NCI-H2171 (cell line): ENCODE results near the gene SLC19A1.

Experiments
- DNase-seq: peaks from one replicate; lab custom pipeline; 2025; lab: John Stamatoyannopoulos, UW

Gene SLC19A1

GRCh38 chr21:45454060-45454925, 87.9 kb downstream of the SLC19A1 start:
- no peak for DNase-seq

- DNase-seq, result no peak
These were observed 88.8 kb downstream of the SLC19A1 start for GRCh38 chr21:45453308-45453950.

GRCh38 chr21:45452696-45453307, 89.4 kb downstream of the SLC19A1 start:
- no peak for DNase-seq

- no peak for DNase-seq
These were observed 90.5 kb downstream of the SLC19A1 start for GRCh38 chr21:45451771-45452182.

- DNase-seq, result no peak
These were observed 91.0 kb downstream of the SLC19A1 start for GRCh38 chr21:45451091-45451740.

- DNase-seq, result no peak
These were observed 91.7 kb downstream of the SLC19A1 start for GRCh38 chr21:45450423-45451090.

- DNase-seq, result no peak
These were observed 92.4 kb downstream of the SLC19A1 start for GRCh38 chr21:45449658-45450422.

GRCh38 chr21:45448810-45449657, 93.2 kb downstream of the SLC19A1 start:
- DNase-seq, result no peak

- DNase-seq, result no peak
These were observed 93.9 kb downstream of the SLC19A1 start for GRCh38 chr21:45448283-45448809.
